Sciatic nerve (tissue), 2 donors: ENCODE results near the gene AUTS2. TPM values are rescaled to one million over a fixed set of nuclear protein-coding genes. Genes with fewer than 3 reads are reported as not detected.
"Not testable (repeated sequence)": the region's sequence is repeated elsewhere in the genome, so short reads cannot be mapped to it uniquely, and the experiment has no call there.

Source experiments
- ATAC-seq: fragments of 200-7000 bp; cut with Tn5 transposase; one replicate; pipeline ENCODE4 v1.9.1; 2020; ENCODE audit warnings: mild to moderate bottlenecking, moderate library complexity
- DNase-seq: peaks from one replicate; pipeline ENCODE4 v3.0.0-alpha.2; 2020; ENCODE audit warnings: low spot score
- intact Hi-C: fragments of 100-400 bp; cut with DNase I; formaldehyde crosslinking; loops from one replicate; pipeline ENCODE4 v1.14.2; 2022
- total RNA-seq: library from RNA; stranded (reverse); fragmentation: NEBNext Ultra II Directional; extraction: Animal tissue kit (Norgen Biotek cat#: 25700); gene quantifications from one replicate; pipeline ENCODE4 v1.2.1, GENCODE V29; 2021
- donor health status: DM: no; HTN: no; CAD: no.
- donor health status: DM: no; HTN: no; CAD: no.

Gene AUTS2
- total RNA-seq, 1 donor from 2014 or later, result 129 TPM

GRCh38 chr7:70237831-70238575, 639.7 kb downstream of the AUTS2 start:
- DNase-seq, result no peak
- ATAC-seq, result peak; percentile 55
- intact Hi-C loops, result no loop called here

GRCh38 chr7:70239918-70240317, 641.6 kb downstream of the AUTS2 start:
- ATAC-seq, result no peak
- intact Hi-C loops, result loop anchor here (5.0 kb wide), 1 partner anchor 1493 kb away; no protein-coding TSS in a partner anchor
- DNase-seq, result no peak

- DNase-seq (no peak), ATAC-seq (peak; percentile 42)
- intact Hi-C loops, result loop anchor here (5.0 kb wide), 1 partner anchor 1494 kb away; no protein-coding TSS in a partner anchor
Measured at GRCh38 chr7:70240873-70241272, 642.6 kb downstream of the AUTS2 start.

- intact Hi-C loops, result loop anchor here (5.0 kb wide), 1 partner anchor 1494 kb away; no protein-coding TSS in a partner anchor
- ATAC-seq (no peak), DNase-seq (no peak)
Measured at GRCh38 chr7:70241536-70242175, 643.4 kb downstream of the AUTS2 start.

GRCh38 chr7:70242826-70243225, 644.6 kb downstream of the AUTS2 start:
- ATAC-seq, result no peak
- no peak for DNase-seq
- intact Hi-C loops, result loop anchor here (5.0 kb wide), 1 partner anchor 1496 kb away; no protein-coding TSS in a partner anchor

GRCh38 chr7:70243443-70243842, 645.2 kb downstream of the AUTS2 start:
- DNase-seq (no peak), ATAC-seq (no peak)
- intact Hi-C loops, result loop anchor here (5.0 kb wide), 1 partner anchor 1496 kb away; no protein-coding TSS in a partner anchor

GRCh38 chr7:70257921-70258320, 659.6 kb downstream of the AUTS2 start:
- intact Hi-C loops, result no loop called here
- no peak for ATAC-seq
- no peak for DNase-seq

- intact Hi-C loops, result no loop called here
- ATAC-seq (peak; percentile 90), DNase-seq (no peak)
Measured at GRCh38 chr7:70259502-70259901, 661.2 kb downstream of the AUTS2 start.

- intact Hi-C loops, result no loop called here
- DNase-seq (no peak), ATAC-seq (no peak)
Measured at GRCh38 chr7:70263471-70264255, 665.4 kb downstream of the AUTS2 start.

- intact Hi-C loops, result no loop called here
- DNase-seq (no peak), ATAC-seq (no peak)
Measured at GRCh38 chr7:70266186-70266585, 667.9 kb downstream of the AUTS2 start.

- DNase-seq, result no peak
- no peak for ATAC-seq
- intact Hi-C loops, result no loop called here
Measured at GRCh38 chr7:70267381-70268120, 669.3 kb downstream of the AUTS2 start.

- intact Hi-C loops, result no loop called here
- DNase-seq, result no peak
Measured at GRCh38 chr7:70268179-70268578, 669.9 kb downstream of the AUTS2 start.

GRCh38 chr7:70270149-70270548, 671.9 kb downstream of the AUTS2 start:
- ATAC-seq, result no peak
- no peak for DNase-seq
- intact Hi-C loops, result no loop called here

More at GRCh38 chr7:70268179-70268578, 669.9 kb downstream of the AUTS2 start:
- no peak for ATAC-seq

GRCh38 chr7:70271617-70272081, 673.4 kb downstream of the AUTS2 start:
- intact Hi-C loops, result no loop called here
- no peak for DNase-seq
- ATAC-seq, result no peak

- ATAC-seq, intact Hi-C loops: not testable (repeated sequence)
Measured at GRCh38 chr7:70275570-70275969, 677.3 kb downstream of the AUTS2 start.

GRCh38 chr7:70285187-70285586, 686.9 kb downstream of the AUTS2 start:
- intact Hi-C loops, result no loop called here
- DNase-seq (no peak), ATAC-seq (no peak)

More at GRCh38 chr7:70275570-70275969, 677.3 kb downstream of the AUTS2 start:
- DNase-seq, result not testable (repeated sequence)

- intact Hi-C loops, result no loop called here
- no peak for DNase-seq
- no peak for ATAC-seq
Measured at GRCh38 chr7:70285854-70286253, 687.6 kb downstream of the AUTS2 start.

GRCh38 chr7:70288781-70289456, 690.6 kb downstream of the AUTS2 start:
- intact Hi-C loops, result no loop called here
- no peak for ATAC-seq
- DNase-seq, result no peak
